A673 (cell line): Measurements from ENCODE around the gene PATJ. TPM values are rescaled to one million over a fixed set of nuclear protein-coding genes. Genes with fewer than 3 reads are reported as not detected.

ENCODE experiments used
- BruUV-seq: library from RNA; stranded (reverse); fragments of 400-500 nt; replicated peaks from 2 replicates; lab custom pipeline; 2021; lab: Mats Ljungman, UMichigan
- CTCF ChIA-PET: fragments of 300-600 bp; sonication (Branson Sonifier 250); formaldehyde crosslinking; loops from one replicate; lab custom pipeline; 2022; ENCODE audit warnings: antibody characterized with exemption; lab: Charles Lee
- POLR2A ChIA-PET: fragments of 300-600 bp; sonication (Branson Sonifier 250); formaldehyde crosslinking; loops from one replicate; lab custom pipeline; 2022; ENCODE audit warnings: antibody characterized with exemption; ENCODE audit not compliant: low non-redundant PET; lab: Charles Lee
- DNase-seq: peaks from one replicate; pipeline ENCODE4 v3.0.0-alpha.2; 2015; ENCODE audit warnings: low spot score
- H3K27ac ChIP-seq: fragments of 200-600 bp; sonication (generic); 2 replicates; pipeline ENCODE4 v1.5.1; 2016; ENCODE audit warnings: mixed run types, low read depth, mild to moderate bottlenecking, mixed read lengths, antibody characterized with exemption, low read length; ENCODE audit not compliant: poor library complexity, severe bottlenecking
- H3K27me3 ChIP-seq: fragments of 200-600 bp; sonication (generic); replicated peaks from 2 replicates; pipeline ENCODE4 v1.6.1; 2017; ENCODE audit warnings: mixed run types, low read depth, mild to moderate bottlenecking, mixed read lengths, antibody characterized with exemption, low read length; ENCODE audit not compliant: insufficient read depth, poor library complexity
- H3K36me3 ChIP-seq: fragments of 200-600 bp; sonication (generic); 2 replicates; pipeline ENCODE4 v1.6.1; 2016; ENCODE audit warnings: mixed run types, mild to moderate bottlenecking, mixed read lengths, antibody characterized with exemption, low read length; ENCODE audit not compliant: insufficient read depth, poor library complexity, severe bottlenecking
- H3K4me1 ChIP-seq: fragments of 200-600 bp; sonication (generic); 2 replicates; pipeline ENCODE4 v1.6.1; 2017; ENCODE audit warnings: mixed run types, mild to moderate bottlenecking, mixed read lengths, antibody characterized with exemption, low read length; ENCODE audit not compliant: insufficient read depth, poor library complexity, severe bottlenecking
- H3K4me3 ChIP-seq: fragments of 200-600 bp; sonication (generic); 2 replicates; pipeline ENCODE4 v1.5.1; 2016; ENCODE audit warnings: low read depth, mixed run types, mild to moderate bottlenecking, mixed read lengths, low read length; ENCODE audit not compliant: poor library complexity, severe bottlenecking
- H3K9me3 ChIP-seq: fragments of 200-600 bp; sonication (generic); 2 replicates; pipeline ENCODE4 v1.6.1; 2016; ENCODE audit warnings: mixed run types, low read depth, mild to moderate bottlenecking, mixed read lengths, antibody characterized with exemption, low read length; ENCODE audit not compliant: poor library complexity, severe bottlenecking
- CTCF ChIP-seq: fragments of 300-800, 200-600 bp; sonication (generic); conservative IDR thresholded peaks from 2 replicates; pipeline ENCODE4 v1.5.1; 2017; ENCODE audit warnings: low read depth, mild to moderate bottlenecking, antibody characterized with exemption, low read length, moderate library complexity, mixed read lengths
- EZH2 ChIP-seq: fragments of 200-600 bp; sonication (generic); IDR thresholded peaks from 2 replicates; pipeline ENCODE4 v1.6.1; 2017; ENCODE audit warnings: borderline replicate concordance, low read depth, mild to moderate bottlenecking, mixed read lengths, antibody characterized with exemption, low read length; ENCODE audit not compliant: poor library complexity, severe bottlenecking
- intact Hi-C: fragments of 100-400 bp; cut with micrococcal nuclease; formaldehyde crosslinking; loops from one replicate; pipeline ENCODE4 v1.10.0; 2022; ENCODE audit not compliant: unreplicated experiment
- total RNA-seq: library from RNA; stranded (reverse); gene quantifications from 2 replicates; pipeline ENCODE4 v1.2.3, GENCODE V29; 2021

Gene PATJ
- total RNA-seq, 1 experiment from 2014 or later: 6.6 TPM

DNA sequence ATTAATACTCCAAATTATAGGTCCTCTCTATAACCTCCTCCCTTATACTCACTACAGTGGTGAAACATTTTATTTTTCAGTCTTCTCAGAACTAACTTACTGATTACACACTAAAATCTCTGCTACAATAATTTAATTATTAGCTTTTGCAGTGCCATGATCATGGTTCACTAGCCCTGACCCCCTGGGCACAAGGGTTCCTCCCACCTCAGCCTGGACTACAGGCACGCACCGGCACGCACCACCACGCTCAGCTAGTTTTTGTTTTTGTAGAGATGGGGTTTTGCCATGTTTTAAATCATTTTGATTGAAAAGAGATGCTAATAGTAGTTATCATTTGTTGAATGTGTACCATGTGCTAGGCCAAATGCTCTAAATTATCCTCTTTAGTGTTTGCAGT is 6.3 kb downstream of the PATJ start:
- Histone ChIP-seq H3K27me3 (no peaks in the 10 kb centered on the region), H3K4me3 (no peak overlapping the region), H3K4me1 (peaks cover 22% of the 10 kb centered on the region), H3K27ac (no peak overlapping the region), H3K9me3 (no peaks in the 10 kb centered on the region), H3K36me3 (no peaks in the 10 kb centered on the region)
- no peak for DNase-seq
- POLR2A ChIA-PET: no interaction called here
- no TSS peak for BruUV-seq
- TF ChIP-seq EZH2 (no peak), CTCF (no peak)
- intact Hi-C loops: no loop called here
- CTCF ChIA-PET: no interaction called here

DNA sequence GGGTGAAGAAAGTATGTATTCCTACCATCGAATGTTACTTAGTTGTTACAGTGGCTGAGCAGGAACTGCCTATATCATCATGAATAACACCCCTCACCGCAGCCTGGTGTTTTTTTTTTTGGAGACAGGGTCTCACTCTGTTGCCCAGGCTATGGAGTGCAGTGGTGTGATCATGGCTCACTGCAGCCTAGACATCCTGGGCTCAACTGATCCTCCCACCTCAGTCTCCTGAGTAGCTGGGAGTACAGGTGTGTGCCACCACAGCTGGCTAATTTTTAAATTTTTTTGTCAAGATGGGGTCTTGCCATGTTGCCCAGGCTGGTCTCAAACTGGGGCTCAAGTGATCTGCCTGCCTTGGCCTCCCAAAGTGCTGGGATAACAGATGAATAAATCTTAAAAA is 7.3 kb downstream of the PATJ start:
- no peak overlapping the region for H3K27ac ChIP-seq
- H3K36me3 ChIP-seq: no peaks in the 10 kb centered on the region
- no peak overlapping the region for H3K4me3 ChIP-seq
- BruUV-seq: no TSS peak
- peaks cover 29% of the 10 kb centered on the region for H3K4me1 ChIP-seq
- intact Hi-C loops: no loop called here
- TF ChIP-seq EZH2: no peak
- no peak for TF ChIP-seq CTCF
- ChIA-PET POLR2A (interaction anchor here (0.6 kb wide), 2 partner anchors 897 to 1012 kb away, joined by 3 to 8 read pairs; no protein-coding TSS in a partner anchor), CTCF (no interaction called here)
- DNase-seq: no peak
- no peaks in the 10 kb centered on the region for H3K27me3 ChIP-seq
- no peaks in the 10 kb centered on the region for H3K9me3 ChIP-seq

- intact Hi-C loops: no loop called here
- H3K27me3 ChIP-seq: no peaks in the 10 kb centered on the region
- ChIA-PET CTCF (no interaction called here), POLR2A (no interaction called here)
- peaks cover 28% of the 10 kb centered on the region for H3K4me1 ChIP-seq
- no peak for DNase-seq
- BruUV-seq: no TSS peak
- no peak overlapping the region for H3K4me3 ChIP-seq
- no peak overlapping the region for H3K27ac ChIP-seq
- no peak for TF ChIP-seq CTCF
- TF ChIP-seq EZH2: no peak
- H3K36me3 ChIP-seq: no peaks in the 10 kb centered on the region
- H3K9me3 ChIP-seq: no peaks in the 10 kb centered on the region
Measured at GRCh38 chr1:61752921-61753389, 10.7 kb downstream of the PATJ start.
